SK-N-SH (cell line): ENCODE measurements around the gene MACROD2. TPM values are rescaled to one million over a fixed set of nuclear protein-coding genes. Genes with fewer than 3 reads are reported as not detected.

ENCODE experiments used
- CTCF ChIA-PET: fragments of 300-600, 350-600 bp; formaldehyde crosslinking; extraction: SDS; loops from one replicate; lab custom pipeline; 2021; lab: Yijun Ruan, JAX
- POLR2A ChIA-PET: fragments of 350-600 bp; sonication (Branson Sonifier 250); formaldehyde crosslinking; extraction: SDS; loops from one replicate; lab custom pipeline; 2020; ENCODE audit warnings: antibody characterized with exemption, inconsistent platforms; lab: Yijun Ruan, JAX
- DNase-seq: peaks from one replicate; pipeline ENCODE4 v3.0.0; 2012
- H2AFZ ChIP-seq: fragments of 200-600 bp; sonication (generic); 2 replicates; pipeline ENCODE4 v1.8.1; 2016; ENCODE audit warnings: antibody characterized with exemption, mild to moderate bottlenecking, low read depth
- H3F3A ChIP-seq: fragments of 200-600 bp; sonication (generic); replicated peaks from 2 replicates; pipeline ENCODE3; 2016; ENCODE audit warnings: antibody characterized with exemption, mild to moderate bottlenecking; ENCODE audit not compliant: insufficient read depth
- H3K27ac ChIP-seq, 2 experiments: fragments of 200-500 bp in 1 of 2; fragments of 200-600 bp in 1 of 2; sonication (Bioruptor generic) in 1 of 2; sonication (generic), shearing (Covaris generic) in 1 of 2; 2 replicates each; pipeline versions ENCODE4 v1.5.1 to v1.6.1; 2014 to 2016; ENCODE audit warnings: low read depth in 2 of 2, inconsistent platforms in 1 of 2, low read length in 1 of 2, mild to moderate bottlenecking in 1 of 2, mixed read lengths in 1 of 2
- H3K27me3 ChIP-seq: fragments of 200-600 bp; sonication (generic), shearing (Covaris generic); 2 replicates; pipeline ENCODE4 v1.6.1; 2016; ENCODE audit warnings: mixed run types; ENCODE audit not compliant: insufficient read depth
- H3K36me3 ChIP-seq, 2 experiments: fragments of 200-500 bp in 1 of 2; fragments of 200-600 bp in 1 of 2; sonication (Bioruptor generic) in 1 of 2; sonication (generic) in 1 of 2; replicated peaks in 1 of 2; 2 replicates each; pipeline versions ENCODE3 to v1.5.1; 2014 to 2016; ENCODE audit warnings: low read length in 1 of 2, mild to moderate bottlenecking in 1 of 2; ENCODE audit not compliant: insufficient read depth in 2 of 2, control insufficient read depth in 1 of 2
- H3K4me1 ChIP-seq, 2 experiments: fragments of 200-500 bp in 1 of 2; fragments of 200-600 bp in 1 of 2; sonication (Bioruptor generic) in 1 of 2; sonication (generic), shearing (Covaris generic) in 1 of 2; 2 replicates each; pipeline versions ENCODE4 v1.5.1 to v1.6.1; 2014 to 2016; ENCODE audit warnings: low read depth in 1 of 2, low read length in 1 of 2, mixed run types in 1 of 2; ENCODE audit not compliant: insufficient read depth in 2 of 2, control insufficient read depth in 1 of 2
- H3K4me2 ChIP-seq: fragments of 200-600 bp; sonication (generic), shearing (Covaris generic); 2 replicates; pipeline ENCODE4 v1.6.1; 2017; ENCODE audit warnings: mixed run types
- H3K4me3 ChIP-seq, 2 experiments: fragments of 200-500 bp in 1 of 2; fragments of 200-600 bp in 1 of 2; sonication (Bioruptor generic) in 1 of 2; sonication (generic), shearing (Covaris generic) in 1 of 2; 2 replicates each; pipeline versions ENCODE4 v1.5.1 to v1.8.1; 2014 to 2016; ENCODE audit warnings: low read depth in 2 of 2, inconsistent platforms in 1 of 2, low read length in 1 of 2, mild to moderate bottlenecking in 1 of 2, mixed read lengths in 1 of 2, moderate library complexity in 1 of 2
- H3K79me2 ChIP-seq: fragments of 200-600 bp; sonication (generic); 2 replicates; pipeline ENCODE4 v1.8.1; 2017; ENCODE audit warnings: mild to moderate bottlenecking; ENCODE audit not compliant: insufficient read depth
- H3K9ac ChIP-seq: fragments of 200-600 bp; sonication (generic); 2 replicates; pipeline ENCODE4 v1.6.1; 2017; ENCODE audit warnings: mixed run types
- H3K9me2 ChIP-seq: fragments of 200-600 bp; sonication (generic); 2 replicates; pipeline ENCODE4 v1.6.1; 2017; ENCODE audit warnings: mixed run types
- H3K9me3 ChIP-seq: fragments of 200-600 bp; sonication (generic); 2 replicates; pipeline ENCODE4 v1.6.1; 2017; ENCODE audit warnings: mixed run types, mild to moderate bottlenecking, moderate library complexity
- H4K20me1 ChIP-seq: fragments of 200-600 bp; sonication (generic); 2 replicates; pipeline ENCODE4 v1.6.1; 2017; ENCODE audit warnings: mild to moderate bottlenecking, mixed run types; ENCODE audit not compliant: insufficient read depth
- CTCF ChIP-seq: fragments of 200-600 bp; sonication (generic); IDR thresholded peaks from 2 replicates; pipeline ENCODE4 v1.6.1; 2017; ENCODE audit warnings: antibody characterized with exemption, mild to moderate bottlenecking, moderate library complexity
- EZH2phosphoT487 ChIP-seq: fragments of 200-600 bp; sonication (generic); IDR thresholded peaks from 2 replicates; pipeline ENCODE4 v1.6.1; 2017; ENCODE audit warnings: low read depth, mixed run types, mild to moderate bottlenecking, antibody characterized with exemption, moderate library complexity, borderline replicate concordance
- JUND ChIP-seq: IDR thresholded peaks from 2 replicates; pipeline ENCODE4 v1.4.0; 2012
- MEF2A ChIP-seq: IDR thresholded peaks from 2 replicates; pipeline ENCODE4 v1.4.0; 2012; ENCODE audit warnings: low read depth, borderline replicate concordance
- MXI1 ChIP-seq: IDR thresholded peaks from 2 replicates; pipeline ENCODE4 v1.6.1; 2012; ENCODE audit warnings: mild to moderate bottlenecking, low read depth, low read length, improper control_type of control experiment
- RAD21 ChIP-seq: IDR thresholded peaks from 2 replicates; pipeline ENCODE4 v1.6.1; 2012; ENCODE audit warnings: mild to moderate bottlenecking, low read length
- TAF1 ChIP-seq: IDR thresholded peaks from 2 replicates; pipeline ENCODE4 v1.6.1; 2012; ENCODE audit warnings: low read depth, mild to moderate bottlenecking, low read length, moderate library complexity, borderline replicate concordance
- TEAD4 ChIP-seq: IDR thresholded peaks from 2 replicates; pipeline ENCODE4 v1.4.0; 2012; ENCODE audit warnings: mild to moderate bottlenecking, borderline replicate concordance; ENCODE audit not compliant: insufficient read depth
- USF2 ChIP-seq: fragments of 150-350 bp; IDR thresholded peaks from 2 replicates; pipeline ENCODE4 v1.6.1; 2017; ENCODE audit warnings: antibody characterized with exemption, low read length, low read depth, borderline replicate concordance
- WGBS: methylation state at CpG from one replicate; pipeline ENCODE4 v1.1.6; 2017; ENCODE audit warnings: low lambda C conversion rate; 5-methylcytosine and 5-hydroxymethylcytosine counted together
- polyA plus RNA-seq, 3 experiments: library from polyadenylated mRNA; depleted of rRNA; stranded (reverse); fragments of >200 nt; gene quantifications; 2 replicates each; pipeline ENCODE4 v1.2.3, GENCODE V29; 2012
- TF ChIP-seq, protein P1 (sequence below): IDR thresholded peaks from 2 replicates; pipeline ENCODE4 v1.4.0; 2012; ENCODE audit warnings: low read depth, borderline replicate concordance
- TF ChIP-seq, protein P2 (sequence below): IDR thresholded peaks from 2 replicates; pipeline ENCODE4 v1.4.0; 2012; ENCODE audit warnings: low read depth, borderline replicate concordance

The MACROD2 gene
- polyA plus RNA-seq, 1 of the 3 experiments (the other 2 are of a cell fraction), result 0.33 TPM

DNA sequence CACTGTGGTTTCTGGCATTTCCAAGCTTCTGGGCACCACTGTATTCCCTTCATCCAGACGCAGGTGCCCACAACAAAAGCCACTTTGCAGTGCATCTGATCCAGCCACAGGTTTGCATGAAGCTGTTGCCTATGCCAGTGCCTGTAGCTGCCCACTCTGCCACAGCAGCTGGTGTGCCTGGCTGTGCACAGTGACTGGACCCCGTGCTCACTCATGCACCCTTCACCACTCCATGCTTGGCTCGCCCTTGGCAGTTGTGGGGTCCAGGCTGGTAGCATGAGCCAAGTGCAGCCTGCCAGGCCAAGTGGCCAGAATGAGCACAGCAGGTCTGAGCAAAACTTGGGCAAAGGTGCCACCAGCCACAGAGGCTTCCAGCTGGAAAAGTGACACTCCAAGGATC lies 47.6 kb upstream of the MACROD2 start:
- ChIA-PET POLR2A (no interaction called here), CTCF (no interaction called here)
- H3K9ac ChIP-seq, result no peak overlapping the region
- H3K27ac ChIP-seq, result no peak overlapping the region
- H3K36me3 ChIP-seq, result no peaks in the 10 kb centered on the region
- no peaks in the 10 kb centered on the region for H3F3A ChIP-seq
- H2AFZ ChIP-seq, result no peak overlapping the region
- H4K20me1 ChIP-seq, result no peaks in the 10 kb centered on the region
- H3K9me2 ChIP-seq, result no peaks in the 10 kb centered on the region
- no peaks in the 10 kb centered on the region for H3K27me3 ChIP-seq
- no peak for TF ChIP-seq USF2
- TF ChIP-seq MEF2A, result no peak
- TF ChIP-seq, protein P1, sequence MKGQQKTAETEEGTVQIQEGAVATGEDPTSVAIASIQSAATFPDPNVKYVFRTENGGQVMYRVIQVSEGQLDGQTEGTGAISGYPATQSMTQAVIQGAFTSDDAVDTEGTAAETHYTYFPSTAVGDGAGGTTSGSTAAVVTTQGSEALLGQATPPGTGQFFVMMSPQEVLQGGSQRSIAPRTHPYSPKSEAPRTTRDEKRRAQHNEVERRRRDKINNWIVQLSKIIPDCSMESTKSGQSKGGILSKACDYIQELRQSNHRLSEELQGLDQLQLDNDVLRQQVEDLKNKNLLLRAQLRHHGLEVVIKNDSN, result no peak
- no peak for TF ChIP-seq RAD21
- no peak for TF ChIP-seq CTCF
- no peak for TF ChIP-seq JUND
- no peak for TF ChIP-seq TEAD4
- no peak for TF ChIP-seq MXI1
- no peak for TF ChIP-seq TAF1
- TF ChIP-seq EZH2phosphoT487, result no peak
- H3K4me1 ChIP-seq, result no peaks in the 10 kb centered on the region
- H3K4me2 ChIP-seq, result no peak overlapping the region
- WGBS, result 0% methylated on average over 1 of the region's 3 CpGs
- H3K79me2 ChIP-seq, result no peaks in the 10 kb centered on the region
- H3K4me3 ChIP-seq, result no peak overlapping the region
- no peaks in the 10 kb centered on the region for H3K9me3 ChIP-seq
- no peak for DNase-seq

GRCh38 chr20:13953227-13953626 lies 42.1 kb upstream of the MACROD2 start:
- Histone ChIP-seq H3K36me3 (no peaks in the 10 kb centered on the region), H3K9me2 (no peaks in the 10 kb centered on the region), H3F3A (no peaks in the 10 kb centered on the region), H2AFZ (no peak overlapping the region), H3K4me3 (no peak overlapping the region), H3K79me2 (no peaks in the 10 kb centered on the region), H3K27me3 (no peaks in the 10 kb centered on the region), H3K4me1 (no peaks in the 10 kb centered on the region), H3K4me2 (no peak overlapping the region), H3K27ac (no peak overlapping the region), H3K9me3 (no peaks in the 10 kb centered on the region), H3K9ac (no peak overlapping the region), H4K20me1 (no peaks in the 10 kb centered on the region)
- DNase-seq, result no peak
- ChIA-PET POLR2A (no interaction called here), CTCF (interaction anchor here (0.5 kb wide), 1 partner anchor 17 kb away, joined by 3 read pairs; no protein-coding TSS in a partner anchor)
- WGBS, result 35% methylated on average over 6 of the region's 6 CpGs
- peak; percentile 31 for TF ChIP-seq CTCF
- TF ChIP-seq, protein P2, sequence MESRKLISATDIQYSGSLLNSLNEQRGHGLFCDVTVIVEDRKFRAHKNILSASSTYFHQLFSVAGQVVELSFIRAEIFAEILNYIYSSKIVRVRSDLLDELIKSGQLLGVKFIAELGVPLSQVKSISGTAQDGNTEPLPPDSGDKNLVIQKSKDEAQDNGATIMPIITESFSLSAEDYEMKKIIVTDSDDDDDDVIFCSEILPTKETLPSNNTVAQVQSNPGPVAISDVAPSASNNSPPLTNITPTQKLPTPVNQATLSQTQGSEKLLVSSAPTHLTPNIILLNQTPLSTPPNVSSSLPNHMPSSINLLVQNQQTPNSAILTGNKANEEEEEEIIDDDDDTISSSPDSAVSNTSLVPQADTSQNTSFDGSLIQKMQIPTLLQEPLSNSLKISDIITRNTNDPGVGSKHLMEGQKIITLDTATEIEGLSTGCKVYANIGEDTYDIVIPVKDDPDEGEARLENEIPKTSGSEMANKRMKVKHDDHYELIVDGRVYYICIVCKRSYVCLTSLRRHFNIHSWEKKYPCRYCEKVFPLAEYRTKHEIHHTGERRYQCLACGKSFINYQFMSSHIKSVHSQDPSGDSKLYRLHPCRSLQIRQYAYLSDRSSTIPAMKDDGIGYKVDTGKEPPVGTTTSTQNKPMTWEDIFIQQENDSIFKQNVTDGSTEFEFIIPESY, result no peak
